NK-92 (cell line): ENCODE data around the gene PLCD1.

Experiments
- DNase-seq: peaks from one replicate; lab custom pipeline; 2025; ENCODE audit not compliant: unreplicated experiment; lab: John Stamatoyannopoulos, UW

Gene PLCD1

GRCh38 chr3:38017445-38018295 lies 11.8 kb downstream of the PLCD1 start:
- no peak for DNase-seq

GRCh38 chr3:38016847-38017444 lies 12.5 kb downstream of the PLCD1 start:
- DNase-seq: no peak

- DNase-seq: no peak
Observed at GRCh38 chr3:38016410-38016809, 13.0 kb downstream of the PLCD1 start.

DNA sequence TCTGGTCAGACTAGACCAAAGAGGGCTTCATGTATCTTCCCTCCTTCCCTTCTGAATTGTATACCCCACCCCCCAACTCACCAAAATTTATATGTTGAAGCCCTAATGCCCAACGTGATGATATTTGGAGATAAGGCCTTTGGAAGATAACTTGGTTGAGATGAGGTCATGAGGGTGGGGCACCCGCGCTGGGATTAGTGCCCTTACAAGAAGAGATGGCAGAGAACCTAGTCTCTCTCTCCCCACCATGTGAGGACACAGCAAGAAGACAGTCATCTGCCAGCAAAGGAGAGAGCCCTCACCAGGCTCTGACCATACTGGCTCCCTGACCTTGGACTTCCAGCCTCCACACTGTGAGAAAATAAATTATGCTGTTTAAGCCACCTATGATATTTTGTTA lies 13.5 kb downstream of the PLCD1 start:
- no peak for DNase-seq

DNA sequence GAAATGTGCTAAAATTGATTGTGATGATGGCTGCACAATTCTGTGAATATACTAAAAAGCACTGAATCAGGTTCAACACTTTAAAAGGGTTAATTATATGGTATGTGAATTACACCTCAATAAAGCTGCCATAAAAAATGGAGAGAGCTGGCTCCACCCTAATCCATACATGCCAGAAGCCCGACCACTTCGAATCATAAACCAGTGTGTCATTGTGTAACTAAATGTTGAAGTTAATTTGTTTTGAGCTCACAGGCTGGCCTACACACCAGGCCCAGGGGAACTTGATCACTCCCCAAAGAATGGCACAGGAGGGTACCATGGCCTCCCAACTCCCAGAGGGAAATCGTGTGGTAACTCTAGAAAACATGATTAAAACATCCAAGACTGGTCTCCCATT lies 14.0 kb downstream of the PLCD1 start:
- DNase-seq: no peak

DNA sequence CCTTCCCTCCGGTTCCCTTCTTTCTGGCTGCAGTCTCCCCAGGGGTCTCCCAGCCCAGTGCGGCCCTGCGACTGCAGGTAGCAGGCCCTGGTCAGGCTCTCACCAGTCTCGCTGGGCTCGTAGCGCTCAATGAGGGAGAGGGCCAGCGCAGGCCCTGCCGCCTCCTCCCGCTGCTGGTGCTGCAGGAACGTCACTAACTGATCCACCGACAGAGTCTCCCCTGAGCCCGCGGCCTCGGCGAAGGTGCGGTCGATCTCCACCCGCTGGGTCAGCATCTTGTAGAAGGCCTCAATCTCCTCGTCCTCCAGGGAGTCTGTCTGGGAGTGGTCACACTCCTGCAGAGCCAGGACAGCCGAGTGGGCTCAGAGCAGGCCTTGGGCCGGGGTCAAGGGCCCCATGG lies 18.3 kb downstream of the PLCD1 start:
- no peak for DNase-seq

- no peak for DNase-seq
Observed at GRCh38 chr3:38009807-38010591, 19.4 kb downstream of the PLCD1 start.

DNA sequence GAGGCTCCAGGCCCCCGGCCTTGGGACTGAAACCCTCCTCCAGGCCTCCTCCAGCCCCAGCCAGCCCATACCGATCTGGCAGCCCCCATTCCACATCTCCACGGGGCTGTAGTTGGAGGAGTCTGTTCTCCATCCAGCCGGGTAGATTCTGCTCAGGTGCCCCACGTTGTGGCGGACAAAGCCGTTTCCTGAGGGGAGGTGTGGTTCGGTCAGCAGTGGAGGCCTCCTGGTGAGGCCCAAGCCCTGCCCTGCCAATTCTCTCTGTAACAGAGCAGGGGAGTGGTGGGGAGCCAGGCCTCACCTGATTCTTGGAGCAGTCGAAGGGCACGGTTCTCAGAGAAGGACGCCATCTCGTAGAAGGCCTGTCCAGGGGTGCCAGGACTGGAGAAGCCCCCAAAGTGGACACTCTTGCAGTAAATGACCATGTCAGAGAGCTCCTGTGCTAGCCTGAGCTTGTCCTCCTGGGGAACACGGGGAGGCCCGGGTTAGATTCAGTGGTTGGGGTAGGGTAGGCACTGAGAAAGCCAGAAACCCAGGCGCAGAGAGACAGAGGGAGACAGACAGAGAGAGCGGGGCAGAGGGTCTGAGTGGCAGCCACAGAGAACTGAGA lies 20.4 kb downstream of the PLCD1 start:
- DNase-seq: no peak

DNA sequence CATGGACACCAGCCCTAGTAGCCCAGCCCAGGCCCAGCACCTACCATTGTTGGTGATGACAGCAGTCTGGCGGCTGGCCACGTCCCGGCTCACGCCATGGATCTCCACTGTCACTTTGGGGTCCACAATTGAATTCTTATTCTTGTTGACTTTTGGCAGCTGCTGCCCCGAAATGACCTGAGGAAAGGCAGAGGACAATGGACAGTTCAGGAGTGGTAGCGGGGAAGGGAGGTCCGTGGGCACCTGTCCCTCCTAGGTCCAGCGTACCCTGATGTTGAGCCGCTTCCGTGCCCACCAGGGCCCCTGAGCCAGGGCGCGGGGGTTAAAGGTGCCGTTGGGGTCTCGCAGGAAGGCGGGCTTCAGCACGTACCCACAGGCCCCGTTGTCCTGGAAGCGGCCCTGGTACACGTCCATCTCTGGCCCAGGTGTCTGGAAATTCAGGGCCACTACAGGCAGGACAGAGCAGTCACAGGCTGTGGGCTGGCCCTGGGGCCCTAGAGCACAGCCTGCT lies 21.2 kb downstream of the PLCD1 start:
- no peak for DNase-seq

GRCh38 chr3:38007754-38008090 lies 21.7 kb downstream of the PLCD1 start:
- no peak for DNase-seq

DNA sequence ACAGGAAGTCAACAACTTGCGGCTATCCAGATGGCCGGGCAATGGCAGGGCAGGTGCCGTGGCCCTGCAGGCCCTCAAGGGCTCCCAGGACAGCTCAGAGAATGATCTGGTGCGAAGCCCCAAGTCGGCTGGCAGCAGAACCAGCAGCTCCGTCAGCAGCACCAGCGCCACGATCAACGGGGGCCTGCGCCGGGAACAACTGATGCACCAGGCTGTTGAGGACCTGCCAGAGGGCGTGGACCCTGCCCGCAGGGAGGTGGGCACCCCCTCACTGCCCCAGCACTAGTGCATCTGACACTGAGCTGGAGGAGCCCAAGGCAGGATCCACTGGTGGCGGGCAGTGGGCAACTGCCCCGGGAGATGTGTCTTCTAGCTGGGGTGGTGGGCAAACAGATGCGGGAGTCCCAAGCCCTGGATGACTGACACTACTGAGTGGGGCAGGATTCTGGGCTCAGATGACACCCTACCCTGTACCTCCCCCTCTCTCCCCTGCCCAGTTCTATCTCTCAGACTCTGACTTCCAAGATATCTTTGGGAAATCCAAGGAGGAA lies 22.9 kb downstream of the PLCD1 start:
- no peak for DNase-seq

- no peak for DNase-seq
Observed at GRCh38 chr3:38006031-38006430, 23.4 kb downstream of the PLCD1 start.

- no peak for DNase-seq
Observed at GRCh38 chr3:38005076-38006020, 24.1 kb downstream of the PLCD1 start.

GRCh38 chr3:38004415-38005075 lies 24.9 kb downstream of the PLCD1 start:
- no peak for DNase-seq

DNA sequence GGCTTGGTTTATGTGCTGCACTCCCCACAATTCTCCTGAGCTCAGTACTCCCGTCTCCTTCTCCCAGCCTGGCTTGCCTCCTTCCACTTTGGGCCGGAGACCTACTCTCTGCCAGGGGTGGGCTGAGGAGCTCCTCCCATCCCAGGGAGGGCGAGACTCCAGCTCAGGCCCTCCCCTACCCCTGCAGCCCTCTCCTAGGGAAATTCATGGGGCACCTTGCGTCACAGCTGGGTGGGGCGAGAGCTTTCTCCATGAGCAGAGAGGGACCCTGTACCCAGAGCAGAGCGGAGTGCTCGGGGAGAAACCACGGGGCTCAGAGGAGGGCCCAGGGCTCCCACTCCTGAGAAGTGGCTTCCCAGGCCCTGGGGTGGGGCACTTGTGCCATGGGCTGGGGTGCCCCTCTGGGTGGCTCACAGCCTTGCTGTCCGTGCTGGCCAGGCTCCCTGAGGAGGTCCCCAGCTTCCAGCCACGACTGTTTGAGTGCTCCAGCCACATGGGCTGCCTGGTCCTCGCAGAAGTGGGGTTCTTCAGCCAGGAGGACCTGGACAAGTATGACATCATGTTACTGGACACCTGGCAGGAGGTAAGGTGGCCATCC lies 25.5 kb downstream of the PLCD1 start:
- DNase-seq: no peak

DNA sequence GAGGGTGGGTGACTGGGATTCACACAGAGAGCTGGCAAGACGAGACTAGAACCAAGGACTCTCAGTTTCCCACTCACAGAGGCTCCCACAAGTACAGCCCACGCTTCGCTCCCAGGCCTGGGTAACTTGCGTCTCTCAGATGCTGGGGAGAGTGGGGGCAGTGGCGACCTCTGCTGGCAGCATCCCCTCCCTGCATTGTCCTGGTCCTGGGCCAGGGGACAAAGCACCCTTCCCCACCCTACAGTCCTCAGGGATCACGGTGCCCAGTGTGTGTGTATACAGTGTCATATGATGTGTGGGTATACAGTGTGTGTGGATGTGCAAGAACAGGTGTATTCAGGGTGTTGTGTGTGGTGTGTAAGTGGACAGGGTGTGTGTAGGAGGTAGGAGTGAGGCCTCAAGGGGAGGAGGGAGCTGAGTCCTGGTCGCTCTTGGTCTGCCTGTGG lies 26.0 kb downstream of the PLCD1 start:
- DNase-seq: no peak

GRCh38 chr3:38002940-38003339 lies 26.5 kb downstream of the PLCD1 start:
- no peak for DNase-seq

DNA sequence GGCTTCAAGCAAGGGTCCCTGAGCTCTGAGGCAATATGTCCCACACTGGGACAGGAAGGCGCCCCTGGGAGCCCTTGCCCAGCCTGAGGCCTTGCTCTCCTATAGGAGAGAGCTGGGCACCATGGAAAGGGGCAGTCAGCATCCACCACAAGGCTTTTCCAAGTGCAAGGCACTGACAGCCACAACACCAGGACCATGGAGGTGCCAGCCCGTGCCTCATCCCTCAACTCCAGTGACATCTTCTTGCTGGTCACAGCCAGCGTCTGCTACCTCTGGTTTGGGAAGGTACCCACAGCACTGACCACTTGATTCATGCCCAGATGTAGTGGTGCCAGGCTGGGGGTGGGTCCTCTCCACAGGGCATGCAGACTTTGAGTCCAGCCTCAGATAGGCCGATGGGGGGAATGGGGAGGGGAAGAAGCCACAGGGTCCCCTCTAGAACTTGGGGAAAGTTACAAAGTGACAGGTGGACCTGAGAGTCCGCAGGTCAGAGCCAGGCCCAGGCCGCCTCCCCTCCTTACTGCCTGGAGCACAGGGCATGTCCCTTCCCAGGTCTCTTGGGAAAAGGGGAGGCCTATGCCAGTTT lies 27.1 kb downstream of the PLCD1 start:
- DNase-seq: no peak
